GM21576 (cell line): Measurements from ENCODE around the gene COL24A1.

ENCODE experiments used
- ATAC-seq: cut with Tn5 transposase; IDR thresholded peaks from one replicate; pipeline ENCODE4 v1.9.1; 2021; ENCODE audit warnings: mild to moderate bottlenecking, moderate library complexity; ENCODE audit not compliant: unreplicated experiment

Gene COL24A1

DNA sequence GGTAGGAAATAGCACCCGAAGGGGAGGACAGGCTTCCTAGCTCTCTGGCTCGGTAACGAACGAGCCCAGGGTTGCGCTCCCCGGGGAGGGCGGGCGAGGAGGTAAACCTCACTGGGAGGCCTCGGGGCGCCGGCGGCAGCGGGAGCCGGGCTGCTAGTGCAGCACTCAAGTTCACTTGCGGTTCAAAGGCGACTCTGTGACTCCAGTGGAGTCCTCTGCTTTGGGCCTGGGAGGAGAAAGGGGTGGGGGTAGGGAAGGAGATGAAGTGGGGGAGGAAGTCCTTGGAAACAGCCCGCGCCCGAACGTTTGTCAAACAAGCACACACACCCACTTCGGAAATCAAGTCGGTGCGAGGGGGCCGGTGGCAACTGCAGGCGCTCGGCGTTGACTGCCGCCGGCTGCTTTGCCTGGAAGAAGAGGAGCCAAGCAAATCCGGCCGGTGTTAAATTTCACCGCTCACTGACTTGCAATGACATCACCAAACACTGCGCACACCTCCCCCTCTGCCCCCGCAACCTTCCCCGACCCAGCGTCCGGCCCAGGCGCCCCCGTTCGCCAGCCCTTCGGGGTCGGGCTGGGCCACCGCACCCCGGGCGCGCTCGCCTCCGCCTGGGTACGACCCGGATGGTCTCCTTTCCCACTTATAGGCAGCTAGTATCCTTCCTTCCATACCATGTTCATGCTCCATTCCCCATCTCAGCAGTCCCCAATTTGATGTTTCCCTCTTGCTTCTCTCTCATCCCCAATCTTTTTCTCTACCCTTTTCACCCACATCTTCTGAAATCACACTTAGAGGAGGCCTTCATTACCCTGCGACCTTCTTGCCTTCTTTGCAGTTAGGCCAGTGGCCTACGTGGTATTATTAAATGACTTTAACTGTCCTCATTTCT is at the start of gene COL24A1:
Gene COL24A1 (minus strand): TSS at position 207 of the 890 bp plus-strand sequence. CDS start 376 bp downstream, outside the sequence.
- no peak for ATAC-seq

- ATAC-seq: no peak
These were observed 49.2 kb upstream of the COL24A1 start for GRCh38 chr1:86205741-86206140.

GRCh38 chr1:86202552-86203340 is 46.2 kb upstream of the COL24A1 start:
- ATAC-seq: no peak

GRCh38 chr1:86201311-86201710 is 44.7 kb upstream of the COL24A1 start:
- ATAC-seq: no peak

GRCh38 chr1:86200901-86201300 is 44.3 kb upstream of the COL24A1 start:
- ATAC-seq: no peak

DNA sequence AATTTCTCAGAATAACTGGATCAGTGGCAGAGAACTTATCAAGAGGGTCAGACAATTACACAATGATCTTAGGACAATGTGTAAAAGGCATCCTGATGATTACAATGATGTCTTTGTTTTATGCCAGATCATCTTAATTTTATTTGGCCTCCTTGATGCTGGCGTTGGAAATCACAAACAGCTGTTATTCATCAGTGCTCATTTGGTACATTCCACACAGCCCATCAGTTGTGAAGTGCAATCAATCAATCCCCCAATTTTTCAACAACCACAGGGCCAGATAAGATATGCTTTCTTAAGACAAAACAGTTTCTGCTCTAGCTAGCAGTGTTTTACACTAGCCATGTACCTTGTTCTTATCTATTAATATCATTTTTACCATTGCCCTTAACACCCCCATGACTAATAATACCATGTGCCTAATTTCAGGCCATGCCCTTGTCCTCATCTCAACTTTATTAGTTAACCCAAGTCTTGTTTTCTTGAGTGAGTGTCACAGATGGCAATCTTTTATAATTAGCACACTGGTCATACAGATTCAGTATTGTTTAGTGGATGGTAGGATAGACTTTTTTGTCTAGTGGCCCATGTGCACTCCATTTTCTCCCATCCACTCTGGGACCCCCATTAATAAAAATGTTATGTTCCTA is 40.8 kb upstream of the COL24A1 start:
- no peak for ATAC-seq

DNA sequence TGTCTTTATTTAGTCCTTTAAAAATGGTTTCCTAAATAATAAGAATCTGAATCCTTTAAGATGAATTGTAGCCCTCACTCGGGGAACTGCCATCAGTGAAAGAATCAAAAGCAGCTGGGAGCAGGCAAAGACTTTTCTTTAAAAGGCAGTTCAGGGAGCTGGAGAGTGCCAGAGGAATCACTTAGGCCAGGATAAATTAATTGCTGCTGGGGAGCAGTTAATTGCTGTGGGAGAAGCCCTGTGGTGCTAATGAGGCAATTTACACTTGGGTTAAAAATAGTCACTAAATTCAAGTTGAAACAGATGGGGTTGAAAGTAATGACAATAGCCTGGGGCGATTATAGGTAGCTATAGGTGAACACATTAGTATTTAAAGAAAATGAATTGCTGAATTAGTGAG is 38.7 kb upstream of the COL24A1 start:
- ATAC-seq: no peak

GRCh38 chr1:86194491-86195034 is 38.0 kb upstream of the COL24A1 start:
- ATAC-seq: no peak

GRCh38 chr1:86192417-86192816 is 35.8 kb upstream of the COL24A1 start:
- no peak for ATAC-seq

DNA sequence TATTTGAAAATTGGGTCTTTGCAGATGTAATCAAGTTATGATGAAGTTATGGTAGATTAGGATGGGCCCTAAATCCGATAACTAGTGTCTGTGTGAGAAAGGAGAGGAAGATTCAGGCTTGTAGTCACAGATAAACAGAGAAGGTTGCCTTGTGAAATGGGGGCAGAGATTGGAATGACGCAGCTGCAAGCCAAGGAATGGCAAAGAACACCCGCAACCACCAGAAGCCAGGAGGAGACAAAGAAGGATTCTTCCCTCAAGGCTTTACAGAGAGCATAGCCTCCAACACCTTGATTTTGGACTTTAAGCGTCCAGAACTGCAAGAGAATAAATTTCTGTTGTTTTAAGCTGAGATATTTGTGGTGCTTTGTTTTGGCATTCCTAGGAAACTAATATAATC is 35.4 kb upstream of the COL24A1 start:
- no peak for ATAC-seq

GRCh38 chr1:86190873-86191272 is 34.3 kb upstream of the COL24A1 start:
- ATAC-seq: no peak

DNA sequence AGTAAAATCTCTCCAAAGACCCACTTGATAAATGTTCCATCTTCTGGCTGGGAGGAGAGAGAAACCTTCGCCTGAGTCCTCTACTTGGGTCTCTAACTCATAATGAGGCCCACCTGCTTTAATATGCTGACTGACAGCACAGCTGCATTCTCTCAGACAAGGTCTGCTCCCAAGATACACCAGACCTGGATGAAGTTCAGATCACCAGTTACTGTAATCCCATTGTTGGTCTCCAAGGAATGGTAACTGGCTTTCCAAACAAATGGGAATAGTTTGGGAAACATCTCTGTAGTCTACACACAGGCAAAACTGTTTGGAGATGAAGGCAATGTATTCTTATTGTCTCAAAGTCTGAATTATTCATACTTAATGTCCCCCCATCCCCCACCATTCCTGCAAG is 27.9 kb upstream of the COL24A1 start:
- ATAC-seq: no peak

GRCh38 chr1:86183810-86184209 is 27.2 kb upstream of the COL24A1 start:
- no peak for ATAC-seq

- no peak for ATAC-seq
These were observed 19.7 kb upstream of the COL24A1 start for GRCh38 chr1:86176226-86176625.

DNA sequence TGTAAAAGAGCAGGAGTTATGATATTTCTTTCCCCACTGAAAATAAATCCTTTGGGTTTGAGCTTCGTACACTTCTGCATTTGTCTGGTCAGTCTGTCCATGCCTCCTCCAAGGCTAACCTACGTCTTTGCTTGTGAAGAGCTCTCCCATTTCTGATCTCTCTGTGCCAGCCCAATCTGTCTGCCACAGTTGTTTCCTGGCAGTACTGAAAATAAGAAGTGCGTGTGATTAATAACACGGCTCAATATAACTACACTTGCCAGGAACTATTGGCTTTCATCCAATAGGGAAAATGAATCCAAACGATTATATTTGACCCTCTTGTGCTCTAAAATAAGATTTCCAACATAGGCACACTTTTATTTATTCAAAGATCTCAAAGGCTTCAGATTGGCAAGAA is 19.2 kb upstream of the COL24A1 start:
- no peak for ATAC-seq

DNA sequence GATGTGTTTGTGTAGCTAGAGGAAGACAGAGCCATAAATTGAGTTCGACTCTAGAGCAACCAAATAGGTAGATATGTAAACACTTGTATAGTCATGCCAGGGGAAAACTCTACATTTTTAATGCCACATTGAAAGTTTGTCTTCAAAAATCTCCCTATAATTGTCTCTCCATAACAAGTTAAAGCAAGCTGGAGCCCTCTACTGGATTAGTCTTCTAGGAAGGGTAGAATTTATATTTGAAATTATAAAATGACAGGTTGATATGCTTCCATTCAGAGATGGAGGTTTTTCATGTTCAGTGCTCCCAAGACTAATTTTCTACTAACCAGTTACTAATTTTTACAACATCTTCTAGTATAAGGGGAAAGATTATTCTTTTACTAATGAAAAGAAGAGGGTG is 13.1 kb upstream of the COL24A1 start:
- ATAC-seq: no peak

GRCh38 chr1:86159800-86160199 is 3.2 kb upstream of the COL24A1 start:
- no peak for ATAC-seq

DNA sequence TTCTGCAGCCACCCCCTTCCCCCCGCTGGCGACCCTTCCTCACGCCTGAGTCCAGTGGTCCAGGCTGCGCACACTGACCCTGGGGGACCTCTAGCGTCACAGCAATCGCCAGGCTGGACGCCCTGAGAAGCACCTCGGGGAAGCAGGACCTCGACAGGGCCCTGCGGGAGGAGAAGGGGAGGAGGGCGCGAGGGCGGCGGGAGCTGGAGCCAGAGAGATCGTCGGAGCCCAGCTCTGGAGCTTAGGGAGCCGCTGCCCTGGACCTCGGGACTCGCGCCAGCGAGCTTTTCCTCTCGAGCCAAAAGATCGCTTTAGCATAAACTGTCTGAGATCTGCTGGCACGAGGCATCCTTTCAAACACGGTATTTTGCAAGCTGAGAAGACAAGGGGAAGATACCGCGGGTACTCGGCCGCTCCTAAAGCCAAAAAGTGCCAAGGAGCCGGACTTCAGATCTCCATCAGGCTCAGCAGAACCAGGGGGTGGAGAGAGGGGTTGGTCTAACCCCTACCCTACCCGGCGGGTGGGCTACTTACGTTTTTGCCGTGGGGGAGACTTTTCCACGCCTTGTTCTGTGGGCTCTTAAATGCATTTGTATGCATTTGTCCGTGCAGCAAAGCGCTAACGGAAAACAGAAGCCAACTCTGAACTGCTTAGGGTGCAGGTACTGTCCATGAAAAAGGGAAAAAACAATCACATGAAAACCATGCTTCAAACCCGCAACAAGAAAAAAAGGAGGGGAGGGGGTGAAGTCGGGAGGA is 586 bp downstream of the COL24A1 start:
- ATAC-seq: no peak

DNA sequence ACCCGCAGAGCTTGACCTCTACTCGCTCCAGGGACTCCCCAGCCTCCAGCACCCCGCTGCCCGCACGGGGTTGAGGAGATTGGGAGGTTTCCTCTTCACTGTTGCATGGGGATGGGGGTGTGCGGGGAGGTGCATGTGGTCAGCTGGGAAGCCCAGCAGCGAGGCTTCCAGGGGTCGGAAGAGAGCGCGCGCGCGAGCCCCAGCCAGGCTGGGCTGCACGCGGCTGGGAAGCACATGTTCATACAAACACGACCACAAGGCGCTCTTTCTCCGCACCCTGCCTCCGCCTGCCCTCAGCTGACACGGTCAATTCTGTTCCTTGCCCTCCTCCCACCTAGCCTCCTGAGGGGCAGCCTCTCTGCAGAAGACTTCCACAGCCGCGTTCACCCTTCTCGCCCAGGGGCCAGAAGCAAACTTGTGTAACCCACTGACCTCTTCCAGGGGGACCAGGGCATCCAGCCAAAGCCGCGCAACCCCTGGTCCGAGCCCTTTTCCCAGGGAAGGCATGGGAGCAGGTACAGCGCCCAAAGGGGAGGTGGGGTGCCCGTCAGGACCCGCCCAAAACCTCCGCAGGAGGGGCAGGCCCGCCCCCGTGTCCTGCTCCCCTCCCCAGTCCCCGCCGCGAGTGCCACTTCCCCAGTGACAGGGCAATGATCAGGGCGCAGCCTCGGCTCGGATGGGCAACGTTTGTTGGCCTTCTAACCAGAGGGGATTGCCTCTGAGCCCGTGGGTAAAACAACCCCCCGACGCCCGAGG is 1.3 kb downstream of the COL24A1 start:
- no peak for ATAC-seq

DNA sequence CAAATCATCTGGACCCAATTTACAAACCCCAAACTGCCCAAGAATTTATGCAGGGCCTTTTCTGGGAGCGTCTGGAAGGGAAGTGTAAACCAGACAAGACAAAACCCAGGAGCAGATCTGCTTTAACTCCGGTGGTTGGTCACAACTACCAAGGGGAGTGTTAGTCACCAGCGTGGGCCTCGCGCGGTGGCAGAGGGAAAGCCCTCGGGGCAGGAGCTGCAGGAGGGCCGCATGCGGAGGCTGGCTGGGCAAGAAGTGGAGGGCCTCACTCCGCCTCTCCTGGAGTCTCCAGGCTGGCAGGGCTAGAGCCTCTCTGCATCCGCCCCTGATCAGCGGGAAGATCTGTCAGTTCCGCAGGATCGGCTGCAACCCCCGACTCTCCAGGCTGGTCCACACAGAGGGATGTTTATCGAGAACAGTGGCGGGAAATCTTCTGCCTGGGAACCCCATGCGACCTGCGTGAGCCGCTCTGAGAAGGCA is 2.0 kb downstream of the COL24A1 start:
- no peak for ATAC-seq
